Measurements from ENCODE around the gene GSAP. TPM values are rescaled to one million over a fixed set of nuclear protein-coding genes. Genes with fewer than 3 reads are reported as not detected.

The GSAP gene
- total RNA-seq, 1 experiment from 2014 or later: 2.0 TPM

GRCh38 chr7:77459311-77459726, 43.2 kb upstream of the GSAP start:
- Mint-ChIP-seq H3K4me3 (no peak overlapping the region), H3K27ac (no peak overlapping the region), H3K27me3 (ENCODE audit: low read depth) (no peaks in the 10 kb centered on the region), H3K4me1 (0 out of 2 replicates have a peak, but pooled peaks cover 5% of the 10 kb centered on the region), H3K9me3 (no peaks in the 10 kb centered on the region), H3K36me3 (no peaks in the 10 kb centered on the region)
- CTCF ChIA-PET: no interaction called here
- TF ChIP-seq TP53 (CRISPR knock-in tag; IDR thresholded peaks at IDR 0.05) (no peak), TEAD1 (CRISPR knock-in tag; IDR thresholded peaks at IDR 0.05) (no peak), NR3C1 (CRISPR knock-in tag; conservative IDR thresholded peaks at IDR 0.05; ENCODE audit: low read depth) (no peak), ZNF416 (CRISPR knock-in tag; IDR thresholded peaks at IDR 0.05) (no peak), HMGA2 (CRISPR knock-in tag; IDR thresholded peaks at IDR 0.05) (no peak), GTF2I (CRISPR knock-in tag; conservative IDR thresholded peaks at IDR 0.05) (no peak), FOXK1 (CRISPR knock-in tag; IDR thresholded peaks at IDR 0.05) (no peak), JUN (CRISPR knock-in tag; IDR thresholded peaks at IDR 0.05) (no peak)
- DNase-seq (ENCODE audit: low spot score) (no peak), ATAC-seq (no peak)
- POLR2A ChIA-PET: no interaction called here

GRCh38 chr7:77458786-77459185, 42.6 kb upstream of the GSAP start:
- DNase-seq (ENCODE audit: low spot score) (no peak), ATAC-seq (no peak)
- CTCF ChIA-PET: no interaction called here
- H3K27me3 Mint-ChIP-seq (ENCODE audit: low read depth): no peaks in the 10 kb centered on the region
- no peak overlapping the region for H3K27ac Mint-ChIP-seq
- no peaks in the 10 kb centered on the region for H3K36me3 Mint-ChIP-seq
- no peaks in the 10 kb centered on the region for H3K9me3 Mint-ChIP-seq
- H3K4me3 Mint-ChIP-seq: no peak overlapping the region
- POLR2A ChIA-PET: interaction anchor here (0.9 kb wide), 1 partner anchor 19 kb away, joined by 3 read pairs; no protein-coding TSS in a partner anchor
- 0 out of 2 replicates have a peak, but pooled peaks cover 5% of the 10 kb centered on the region for H3K4me1 Mint-ChIP-seq
- no peak for TF ChIP-seq E2F1 (CRISPR knock-in tag; IDR thresholded peaks at IDR 0.05)
- TF ChIP-seq ZNF416 (CRISPR knock-in tag; IDR thresholded peaks at IDR 0.05): no peak
- TF ChIP-seq ESRRA (CRISPR knock-in tag; IDR thresholded peaks at IDR 0.05; ENCODE audit: borderline replicate concordance): no peak
- no peak for TF ChIP-seq PRRX2 (CRISPR knock-in tag; IDR thresholded peaks at IDR 0.05)
- TF ChIP-seq NFATC4 (CRISPR knock-in tag; IDR thresholded peaks at IDR 0.05): no peak
- no peak for TF ChIP-seq ERG (CRISPR knock-in tag; IDR thresholded peaks at IDR 0.05)
- TF ChIP-seq JUN (CRISPR knock-in tag; IDR thresholded peaks at IDR 0.05): no peak
- no peak for TF ChIP-seq CREB1 (CRISPR knock-in tag; IDR thresholded peaks at IDR 0.05)
- TF ChIP-seq ZNF532 (CRISPR knock-in tag; IDR thresholded peaks at IDR 0.05; ENCODE audit: borderline replicate concordance): no peak
- TF ChIP-seq TEAD1 (CRISPR knock-in tag; IDR thresholded peaks at IDR 0.05): no peak
- TF ChIP-seq NR2C2 (CRISPR knock-in tag; IDR thresholded peaks at IDR 0.05): no peak
- TF ChIP-seq NR1H2 (CRISPR knock-in tag; IDR thresholded peaks at IDR 0.05): no peak
- no peak for TF ChIP-seq FOXP1 (CRISPR knock-in tag; IDR thresholded peaks at IDR 0.05; ENCODE audit: borderline replicate concordance)
- TF ChIP-seq MLX (CRISPR knock-in tag; IDR thresholded peaks at IDR 0.05): no peak
- TF ChIP-seq CDX4 (CRISPR knock-in tag; IDR thresholded peaks at IDR 0.05; ENCODE audit: borderline replicate concordance): no peak
- no peak for TF ChIP-seq TEAD4 (CRISPR knock-in tag; IDR thresholded peaks at IDR 0.05)
- no peak for TF ChIP-seq ZNF219 (CRISPR knock-in tag; IDR thresholded peaks at IDR 0.05; ENCODE audit: borderline replicate concordance)
- no peak for TF ChIP-seq ZBTB43 (CRISPR knock-in tag; IDR thresholded peaks at IDR 0.05)
